Inflammatory macrophage treated with lipopolysaccharide for 1 hour (primary cell): ENCODE results near the gene TTPAL.

Experiments
- DNase-seq, 2 donors: peaks; one replicate each; pipeline ENCODE4 v3.0.0-alpha.2; 2020 to 2022

Gene TTPAL

GRCh38 chr20:44442298-44443070 is 33.2 kb upstream of the TTPAL start:
- peak; percentile 3 to 9 for DNase-seq

GRCh38 chr20:44445742-44446710 is 29.6 kb upstream of the TTPAL start:
- no peak for DNase-seq

GRCh38 chr20:44447827-44448419 is 27.8 kb upstream of the TTPAL start:
- DNase-seq = no peak

GRCh38 chr20:44448753-44449546 is 26.7 kb upstream of the TTPAL start:
- peak; percentile 5 to 24 for DNase-seq

GRCh38 chr20:44449864-44450263 is 25.8 kb upstream of the TTPAL start:
- DNase-seq = no peak

GRCh38 chr20:44450281-44450889 is 25.3 kb upstream of the TTPAL start:
- DNase-seq = no peak

- DNase-seq = no peak
These were observed 24.7 kb upstream of the TTPAL start for GRCh38 chr20:44450903-44451450.

- no peak for DNase-seq
These were observed 21.2 kb upstream of the TTPAL start for GRCh38 chr20:44454306-44454963.

GRCh38 chr20:44455126-44455525 is 20.5 kb upstream of the TTPAL start:
- DNase-seq = peak; percentile 22 to 33

- no peak for DNase-seq
These were observed 19.1 kb upstream of the TTPAL start for GRCh38 chr20:44456611-44457010.

GRCh38 chr20:44457016-44457415 is 18.7 kb upstream of the TTPAL start:
- DNase-seq = no peak

- DNase-seq = no peak
These were observed 16.4 kb upstream of the TTPAL start for GRCh38 chr20:44459271-44459670.

- DNase-seq = peak; percentile 12 to 58
These were observed 14.9 kb upstream of the TTPAL start for GRCh38 chr20:44460795-44461141.

- no peak for DNase-seq
These were observed 14.4 kb upstream of the TTPAL start for GRCh38 chr20:44461142-44461802.

GRCh38 chr20:44461803-44462174 is 13.9 kb upstream of the TTPAL start:
- no peak for DNase-seq

GRCh38 chr20:44463466-44463865 is 12.2 kb upstream of the TTPAL start:
- no peak for DNase-seq

GRCh38 chr20:44464514-44464913 is 11.2 kb upstream of the TTPAL start:
- no peak for DNase-seq

GRCh38 chr20:44465001-44465560 is 10.6 kb upstream of the TTPAL start:
- no peak for DNase-seq

- DNase-seq = no peak
These were observed 8.3 kb upstream of the TTPAL start for GRCh38 chr20:44467289-44467883.
